Thoracic aorta (tissue), 2 donors: ENCODE measurements around the gene SHOC2. TPM values are rescaled to one million over a fixed set of nuclear protein-coding genes. Genes with fewer than 3 reads are reported as not detected.

Source experiments
- ATAC-seq: fragments of 150-250 bp; one replicate; pipeline ENCODE4 v1.8.0; 2017; ENCODE audit warnings: low read depth; ENCODE audit not compliant: insufficient number of reproducible peaks, low FRiP score
- DNase-seq: peaks from one replicate; pipeline ENCODE4 v3.0.0-alpha.2; 2020; ENCODE audit warnings: low spot score
- H3K27ac ChIP-seq, 2 donors: fragments of 200-600 bp; sonication (generic); 1 replicate in 1 of 2; 2 replicates in 1 of 2; pipeline ENCODE4 v1.5.1; 2016; ENCODE audit warnings: mild to moderate bottlenecking in 2 of 2, moderate library complexity in 2 of 2
- H3K27me3 ChIP-seq: fragments of 200-600 bp; sonication (generic); replicated peaks from 2 replicates; pipeline ENCODE4 v1.6.0; 2016; ENCODE audit warnings: mild to moderate bottlenecking; ENCODE audit not compliant: insufficient read depth
- H3K36me3 ChIP-seq: fragments of 200-600 bp; sonication (generic); one replicate; pipeline ENCODE4 v1.5.1; 2016
- H3K4me1 ChIP-seq, 2 donors: fragments of 200-600 bp; sonication (generic); 1 replicate in 1 of 2; 2 replicates in 1 of 2; pipeline versions ENCODE4 v1.5.1 to v1.6.0; 2016; ENCODE audit warnings: low read depth in 2 of 2, mild to moderate bottlenecking in 1 of 2; ENCODE audit not compliant: control insufficient read depth in 1 of 2
- H3K4me3 ChIP-seq: fragments of 200-600 bp; sonication (generic); 2 replicates; pipeline ENCODE4 v1.5.1; 2016; ENCODE audit warnings: mild to moderate bottlenecking
- H3K9me3 ChIP-seq: fragments of 200-600 bp; sonication (generic); 2 replicates; pipeline ENCODE4 v1.5.1; 2016
- CTCF ChIP-seq: fragments of 200-600 bp; sonication (generic); IDR thresholded peaks from one replicate; pipeline ENCODE4 v1.5.1; 2019; ENCODE audit warnings: antibody characterized with exemption
- total RNA-seq, 2 donors: library from RNA; depleted of rRNA; stranded (reverse); fragments of >200 nt; gene quantifications; one replicate each; pipeline versions ENCODE4 v1.1.0 to v1.2.3, GENCODE V29; 2016

The SHOC2 gene
- total RNA-seq, 2 donors from 2014 or later, result 41.6 to 115 TPM

- DNase-seq, result no peak
- no peak for TF ChIP-seq CTCF
- Histone ChIP-seq H3K36me3 (peaks cover 34% of the 10 kb centered on the region), H3K27me3 (no peaks in the 10 kb centered on the region), H3K27ac (no peak overlapping the region), H3K9me3 (no peaks in the 10 kb centered on the region), H3K4me3 (no peak overlapping the region), H3K4me1 (peaks cover 0 to 3% of the 10 kb centered on the region in 2 donors)
- ATAC-seq, result no peak
Measured at GRCh38 chr10:110892602-110893288, 26.7 kb upstream of the SHOC2 start.

GRCh38 chr10:110893559-110894179, 25.7 kb upstream of the SHOC2 start:
- ATAC-seq, result no peak
- Histone ChIP-seq H3K4me1 (peaks cover 0 to 3% of the 10 kb centered on the region in 2 donors), H3K9me3 (no peaks in the 10 kb centered on the region), H3K36me3 (peaks cover 35% of the 10 kb centered on the region), H3K27ac (no peak overlapping the region), H3K4me3 (no peak overlapping the region), H3K27me3 (no peaks in the 10 kb centered on the region)
- peak; percentile 63 for TF ChIP-seq CTCF
- no peak for DNase-seq

DNA sequence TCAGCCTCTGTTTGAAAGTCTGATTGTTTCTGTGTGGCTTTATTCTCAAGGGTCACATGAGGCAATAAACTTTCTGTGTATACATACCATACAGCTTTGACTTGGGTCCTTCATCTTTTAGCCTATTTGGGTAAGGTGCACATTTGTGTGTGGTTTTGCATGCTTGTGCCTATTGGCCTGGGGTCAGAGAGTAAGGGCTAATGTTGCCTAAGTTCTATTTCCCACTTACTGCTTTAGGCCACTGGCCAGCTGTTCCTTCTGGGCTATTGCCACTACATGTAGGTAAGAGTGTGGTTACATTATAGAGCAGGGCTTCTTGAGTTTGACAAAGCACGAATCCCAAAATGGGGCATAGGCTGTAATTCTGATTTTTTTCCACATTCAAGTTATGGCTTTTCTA, 22.2 kb upstream of the SHOC2 start:
- ATAC-seq, result no peak
- no peak for TF ChIP-seq CTCF
- peaks cover 25% of the 10 kb centered on the region for H3K36me3 ChIP-seq

GRCh38 chr10:110898391-110898790, 21.0 kb upstream of the SHOC2 start:
- ATAC-seq (no peak), DNase-seq (no peak)
- Histone ChIP-seq H3K36me3 (peaks cover 25% of the 10 kb centered on the region), H3K27me3 (no peaks in the 10 kb centered on the region), H3K4me3 (no peak overlapping the region), H3K27ac (no peak overlapping the region), H3K4me1 (peaks cover 0 to 3% of the 10 kb centered on the region in 2 donors), H3K9me3 (no peaks in the 10 kb centered on the region)
- no peak for TF ChIP-seq CTCF

More for the DNA sequence above, 22.2 kb upstream of the SHOC2 start:
- Histone ChIP-seq H3K9me3 (no peaks in the 10 kb centered on the region), H3K4me3 (no peak overlapping the region), H3K27me3 (no peaks in the 10 kb centered on the region), H3K4me1 (peaks cover 0 to 3% of the 10 kb centered on the region in 2 donors), H3K27ac (no peak overlapping the region)
- DNase-seq, result no peak

DNA sequence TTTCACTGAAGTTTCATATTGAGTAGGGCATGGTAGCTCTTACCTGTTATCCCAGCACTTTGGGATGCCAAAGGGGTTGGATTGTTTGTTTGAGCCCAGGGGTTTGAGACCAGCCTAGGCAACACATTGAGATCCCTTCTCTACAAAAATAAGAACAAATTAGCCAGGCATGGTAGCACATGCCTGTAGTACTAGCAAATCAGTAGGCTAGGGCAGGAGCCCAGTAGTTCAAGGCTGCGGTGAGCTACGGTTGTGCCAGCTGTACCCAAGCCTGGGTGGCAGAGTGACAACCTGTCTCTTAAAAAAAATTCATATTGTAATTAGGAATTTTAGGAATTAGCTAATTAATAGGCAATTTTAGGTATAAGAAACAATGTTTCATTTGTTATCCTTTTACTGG, 18.4 kb upstream of the SHOC2 start:
- no peaks in the 10 kb centered on the region for H3K27me3 ChIP-seq
- peaks cover 0 to 3% of the 10 kb centered on the region in 2 donors for H3K4me1 ChIP-seq
- no peak for DNase-seq
- H3K9me3 ChIP-seq, result no peaks in the 10 kb centered on the region
- no peak overlapping the region for H3K27ac ChIP-seq
- no peak overlapping the region for H3K4me3 ChIP-seq
- peaks cover 16% of the 10 kb centered on the region for H3K36me3 ChIP-seq
- no peak for TF ChIP-seq CTCF
- no peak for ATAC-seq
